H1 (cell line): ENCODE results near the gene CCDC192. TPM values are rescaled to one million over a fixed set of nuclear protein-coding genes. Genes with fewer than 3 reads are reported as not detected.

Experiments used
- CTCF ChIA-PET: fragments of 300-600 bp; sonication (Branson Sonifier 250); formaldehyde crosslinking; loops from one replicate; lab custom pipeline; 2021; ENCODE audit not compliant: partially characterized antibody; lab: Charles Lee
- POLR2A ChIA-PET: fragments of 300-600 bp; sonication (Branson Sonifier 250); formaldehyde crosslinking; loops from one replicate; lab custom pipeline; 2021; ENCODE audit warnings: inconsistent platforms; ENCODE audit not compliant: partially characterized antibody; lab: Charles Lee
- DNase-seq, 2 experiments: peaks; one replicate each; pipeline versions ENCODE4 v3.0.0 to v3.0.0-alpha.2; 2010 to 2022; ENCODE audit warnings: low spot score in 2 of 2, low read depth in 1 of 2, mixed read lengths in 1 of 2
- FAIRE-seq: peaks from 2 replicates; lab custom pipeline; 2011; peaks lifted over from hg19 to GRCh38; lab: Jason Lieb, UNC
- H2AFZ ChIP-seq: 2 replicates; pipeline ENCODE4 v1.8.1; 2012; ENCODE audit warnings: low read length, inconsistent platforms
- H2AK5ac ChIP-seq: 2 replicates; pipeline ENCODE4 v1.6.1; 2013; ENCODE audit warnings: low read depth, low read length
- H2BK120ac ChIP-seq: replicated peaks from 2 replicates; pipeline ENCODE3; 2013; ENCODE audit warnings: low read depth, low read length, inconsistent platforms
- H2BK12ac ChIP-seq: 2 replicates; pipeline ENCODE4 v1.6.1; 2013; ENCODE audit warnings: low read depth, low read length
- H2BK15ac ChIP-seq: 2 replicates; pipeline ENCODE4 v1.6.1; 2013; ENCODE audit warnings: low read length
- H2BK20ac ChIP-seq: 2 replicates; pipeline ENCODE4 v1.6.1; 2013; ENCODE audit warnings: low read length
- H2BK5ac ChIP-seq: 2 replicates; pipeline ENCODE4 v1.6.1; 2013; ENCODE audit warnings: low read depth, low read length
- H3K14ac ChIP-seq: 2 replicates; pipeline ENCODE4 v1.6.1; 2013; ENCODE audit warnings: inconsistent platforms; ENCODE audit not compliant: insufficient read length
- H3K18ac ChIP-seq: 2 replicates; pipeline ENCODE4 v1.6.1; 2013; ENCODE audit warnings: low read length; ENCODE audit errors: extremely low read depth
- H3K23ac ChIP-seq: 2 replicates; pipeline ENCODE4 v1.6.1; 2013; ENCODE audit warnings: inconsistent platforms; ENCODE audit not compliant: insufficient read length
- H3K23me2 ChIP-seq: 2 replicates; pipeline ENCODE4 v1.6.1; 2013; ENCODE audit warnings: low read depth, low read length
- H3K27ac ChIP-seq: 2 replicates; pipeline ENCODE4 v1.6.1; 2011; ENCODE audit warnings: low read depth, low read length, inconsistent platforms
- H3K27me3 ChIP-seq, 4 experiments: replicated peaks in 1 of 4; 1 replicate in 1 of 4; 2 replicates in 3 of 4; pipeline versions ENCODE4 v1.6.1 to v1.8.1; 2011 to 2013; ENCODE audit warnings: low read length in 3 of 4, mild to moderate bottlenecking in 3 of 4, inconsistent platforms in 2 of 4, mixed read lengths in 2 of 4, moderate library complexity in 1 of 4; ENCODE audit not compliant: control insufficient read depth in 3 of 4, insufficient read depth in 3 of 4; ENCODE audit errors: extremely low read depth in 1 of 4
- H3K36me3 ChIP-seq, 4 experiments: 2 replicates each; pipeline versions ENCODE4 v1.6.1 to v1.8.1; 2011 to 2013; ENCODE audit warnings: mild to moderate bottlenecking in 4 of 4, low read length in 3 of 4, moderate library complexity in 2 of 4, control low read depth in 1 of 4, inconsistent platforms in 1 of 4; ENCODE audit not compliant: insufficient read depth in 4 of 4, control insufficient read depth in 2 of 4
- H3K4ac ChIP-seq: replicated peaks from 2 replicates; pipeline ENCODE3; 2013; ENCODE audit warnings: low read length, low read depth, mixed read lengths, inconsistent platforms; ENCODE audit not compliant: insufficient read length
- H3K4me1 ChIP-seq, 4 experiments: replicated peaks in 1 of 4; 1 replicate in 1 of 4; 2 replicates in 3 of 4; pipeline versions ENCODE4 v1.6.1 to v1.8.1; 2011 to 2013; ENCODE audit warnings: low read length in 3 of 4, inconsistent platforms in 2 of 4, mixed read lengths in 1 of 4; ENCODE audit not compliant: insufficient read depth in 4 of 4, control insufficient read depth in 3 of 4
- H3K4me2 ChIP-seq, 2 experiments: 2 replicates each; pipeline versions ENCODE4 v1.6.1 to v1.8.1; 2011 to 2013; ENCODE audit warnings: low read depth in 2 of 2, low read length in 2 of 2, control low read depth in 1 of 2, inconsistent platforms in 1 of 2, mild to moderate bottlenecking in 1 of 2; ENCODE audit not compliant: insufficient read depth in 1 of 2
- H3K4me3 ChIP-seq, 4 experiments: fragments of 200-600, 300-600 bp in 1 of 4; sonication (generic), shearing (Covaris generic), sonication (Bioruptor Twin) in 1 of 4; 2 replicates each; pipeline versions ENCODE4 v1.5.1 to v1.8.1; 2011 to 2016; ENCODE audit warnings: low read length in 4 of 4, low read depth in 3 of 4, control low read depth in 2 of 4, inconsistent platforms in 2 of 4, mild to moderate bottlenecking in 2 of 4, mixed read lengths in 1 of 4, moderate library complexity in 1 of 4; ENCODE audit not compliant: insufficient read depth in 2 of 4; ENCODE audit errors: extremely low read depth in 1 of 4
- H3K56ac ChIP-seq: replicated peaks from 2 replicates; pipeline ENCODE3; 2013; ENCODE audit warnings: low read depth, mild to moderate bottlenecking, mixed read lengths, low read length, inconsistent platforms; ENCODE audit not compliant: insufficient read length
- H3K79me1 ChIP-seq: 2 replicates; pipeline ENCODE4 v1.6.1; 2013; ENCODE audit warnings: low read depth, low read length, control low read depth
- H3K79me2 ChIP-seq, 2 experiments: 2 replicates each; pipeline versions ENCODE4 v1.6.1 to v1.8.1; 2012 to 2013; ENCODE audit warnings: low read length in 2 of 2, mild to moderate bottlenecking in 2 of 2, inconsistent platforms in 1 of 2; ENCODE audit not compliant: insufficient read depth in 2 of 2, control insufficient read depth in 1 of 2
- H3K9ac ChIP-seq, 4 experiments: replicated peaks in 1 of 4; 1 replicate in 1 of 4; 2 replicates in 3 of 4; pipeline versions ENCODE4 v1.6.1 to v1.8.1; 2011 to 2013; ENCODE audit warnings: low read depth in 3 of 4, low read length in 3 of 4, control low read depth in 2 of 4, mild to moderate bottlenecking in 2 of 4, moderate library complexity in 2 of 4, inconsistent platforms in 1 of 4; ENCODE audit errors: extremely low read depth in 1 of 4
- H3K9me3 ChIP-seq, 2 experiments: 2 replicates each; pipeline versions ENCODE4 v1.6.1 to v1.8.1; 2012 to 2013; ENCODE audit warnings: mild to moderate bottlenecking in 2 of 2, moderate library complexity in 2 of 2, control low read depth in 1 of 2, inconsistent platforms in 1 of 2, low read depth in 1 of 2, low read length in 1 of 2, mixed read lengths in 1 of 2; ENCODE audit not compliant: insufficient read depth in 2 of 2
- H4K20me1 ChIP-seq, 2 experiments: replicated peaks in 1 of 2; 2 replicates each; pipeline versions ENCODE3 to v1.8.1; 2011 to 2013; ENCODE audit warnings: inconsistent platforms in 2 of 2, low read length in 2 of 2, mild to moderate bottlenecking in 1 of 2; ENCODE audit not compliant: insufficient read depth in 2 of 2, control insufficient read depth in 1 of 2
- H4K5ac ChIP-seq: 2 replicates; pipeline ENCODE4 v1.6.1; 2013; ENCODE audit warnings: low read length, low read depth, mixed read lengths, inconsistent platforms; ENCODE audit not compliant: insufficient read length
- H4K8ac ChIP-seq: 2 replicates; pipeline ENCODE4 v1.8.0; 2013; ENCODE audit warnings: mild to moderate bottlenecking, moderate library complexity, low read length, inconsistent platforms; ENCODE audit not compliant: insufficient read depth; ENCODE audit errors: extremely low read depth
- H4K91ac ChIP-seq: replicated peaks from 2 replicates; pipeline ENCODE3; 2013; ENCODE audit warnings: low read length, mixed read lengths, inconsistent platforms; ENCODE audit not compliant: insufficient read length
- ATF2 ChIP-seq: IDR thresholded peaks from 2 replicates; pipeline ENCODE4 v1.6.1; 2012; ENCODE audit warnings: low read length, inconsistent platforms
- EZH2 ChIP-seq: fragments of 200-600 bp; sonication (generic); IDR thresholded peaks from 2 replicates; pipeline ENCODE4 v1.7.1; 2012; ENCODE audit warnings: low read depth, mild to moderate bottlenecking, moderate library complexity, low read length, inconsistent platforms; ENCODE audit not compliant: severe bottlenecking
- GABPA ChIP-seq: IDR thresholded peaks from 2 replicates; pipeline ENCODE4 v1.6.1; 2011; ENCODE audit warnings: mild to moderate bottlenecking, low read length, moderate library complexity, borderline replicate concordance; ENCODE audit not compliant: insufficient read depth
- WGBS, 2 experiments: shearing (Covaris generic) in 1 of 2; methylation state at CpG; one replicate each; pipeline versions ENCODE4 v1.1.6 to v1.1.7; 2013 to 2015; ENCODE audit warnings: low lambda C conversion rate in 2 of 2, mixed read lengths in 2 of 2, inconsistent platforms in 1 of 2, low coverage in 1 of 2, missing lambda C conversion rate in 1 of 2; ENCODE audit not compliant: insufficient replicate concordance in 2 of 2, insufficient coverage in 1 of 2, insufficient read length in 1 of 2; ENCODE audit errors: extremely low coverage in 1 of 2, missing lambda C conversion rate in 1 of 2; 5-methylcytosine and 5-hydroxymethylcytosine counted together
- polyA plus RNA-seq, 7 experiments: library from polyadenylated mRNA; depleted of rRNA in 3 of 7; stranded (reverse) in 5 of 7; unstranded in 2 of 7; fragments of >200 nt in 5 of 7; fragments of 200-250 nt in 2 of 7; gene quantifications; 1 replicate in 5 of 7; 2 replicates in 1 of 7; 4 replicates in 1 of 7; pipeline versions ENCODE4 v1.2.1 to v1.2.3, GENCODE V29; 2011 to 2013; ENCODE audit warnings: missing spikeins in 2 of 7, mixed read lengths in 2 of 7
- total RNA-seq: library from RNA; stranded (reverse); fragmentation: NEBNext Ultra II Directional; extraction: Animal tissue kit (Norgen Biotek cat#: 25700); gene quantifications from 2 replicates; pipeline ENCODE4 v1.2.1, GENCODE V29; 2021

The CCDC192 gene
- total and polyA plus RNA-seq, 2 of the 8 experiments (the other 6 are each of a cell fraction or from before 2014, with no cell fraction given), result 0.61 TPM; not detected in 1

GRCh38 chr5:127824126-127824525, 120.9 kb downstream of the CCDC192 start:
- Histone ChIP-seq H3K18ac (no peak overlapping the region), H3K4ac (no peak overlapping the region), H3K79me1 (no peaks in the 10 kb centered on the region), H3K56ac (no peak overlapping the region), H3K79me2 (no peaks in the 10 kb centered on the region), H3K4me2 (no peak overlapping the region), H2BK120ac (no peak overlapping the region), H2BK15ac (no peak overlapping the region), H3K4me3 (no peak overlapping the region), H2AK5ac (no peak overlapping the region), H3K23ac (no peak overlapping the region), H3K27me3 (no peaks in the 10 kb centered on the region), H2BK5ac (no peak overlapping the region), H3K14ac (no peak overlapping the region), H3K27ac (no peak overlapping the region), H3K9ac (no peak overlapping the region), H2AFZ (no peak overlapping the region), H3K23me2 (no peaks in the 10 kb centered on the region; the same call in 1 of the 2 replicates), H3K36me3 (no peaks in the 10 kb centered on the region), H4K5ac (no peak overlapping the region), H4K91ac (no peak overlapping the region), H2BK20ac (no peak overlapping the region), H3K9me3 (no peaks in the 10 kb centered on the region), H4K8ac (no peak overlapping the region), H4K20me1 (no peaks in the 10 kb centered on the region), H3K4me1 (no peaks in the 10 kb centered on the region), H2BK12ac (no peak overlapping the region)
- POLR2A ChIA-PET, result no interaction called here
- DNase-seq, result no peak
- WGBS, 2 experiments, result 91% methylated on average over 2 of the region's 2 CpGs; no CpG with 5 or more reads in 1 of the 2 experiments
- CTCF ChIA-PET, result no interaction called here
- TF ChIP-seq ATF2 (no peak), EZH2 (no peak), GABPA (no peak)
- FAIRE-seq, result no peak
